Measurements from ENCODE around the gene ATXN1.
"Not testable (repeated sequence)": the region's sequence is repeated elsewhere in the genome, so short reads cannot be mapped to it uniquely, and the experiment has no call there.

ATXN1 gene

GRCh38 chr6:16476861-16477260 lies 284.4 kb downstream of the ATXN1 start:
- DNase-seq (ENCODE audit: low read depth, low spot score): no peak

- DNase-seq (ENCODE audit: low read depth, low spot score): no peak
Observed at GRCh38 chr6:16475494-16475781, 285.8 kb downstream of the ATXN1 start.

DNA sequence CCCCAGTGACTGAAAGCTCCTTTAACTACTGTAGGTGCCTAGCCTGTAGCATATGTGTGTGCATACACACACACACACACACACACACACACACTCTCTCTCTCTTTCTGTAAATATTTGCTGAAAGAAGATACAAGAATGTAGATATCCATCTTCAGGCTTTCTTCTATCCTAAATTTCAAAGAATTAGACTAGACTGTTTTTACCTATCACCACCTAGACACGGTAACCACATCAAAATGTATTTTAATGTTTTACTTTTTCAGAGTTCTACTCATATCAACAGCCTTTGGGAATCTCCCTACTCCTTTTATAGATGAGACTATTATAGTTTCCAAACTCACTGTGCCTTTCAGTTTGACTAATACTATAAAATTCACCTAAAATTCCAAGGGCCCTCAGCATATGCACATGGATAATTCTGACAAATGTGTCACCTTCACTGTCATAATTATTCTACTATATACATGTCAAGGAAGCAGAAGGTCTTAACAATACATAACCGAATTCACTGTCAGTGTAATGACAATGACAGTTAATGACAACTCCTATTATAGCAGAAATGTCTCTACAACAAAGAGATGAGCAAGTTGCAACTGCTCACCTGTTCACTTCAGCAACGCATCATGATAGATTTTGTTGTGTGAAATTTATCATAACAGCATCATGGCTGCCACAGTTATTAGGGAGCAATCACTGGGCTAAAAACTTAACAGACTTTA lies 286.3 kb downstream of the ATXN1 start:
- DNase-seq (ENCODE audit: low read depth, low spot score): no peak

DNA sequence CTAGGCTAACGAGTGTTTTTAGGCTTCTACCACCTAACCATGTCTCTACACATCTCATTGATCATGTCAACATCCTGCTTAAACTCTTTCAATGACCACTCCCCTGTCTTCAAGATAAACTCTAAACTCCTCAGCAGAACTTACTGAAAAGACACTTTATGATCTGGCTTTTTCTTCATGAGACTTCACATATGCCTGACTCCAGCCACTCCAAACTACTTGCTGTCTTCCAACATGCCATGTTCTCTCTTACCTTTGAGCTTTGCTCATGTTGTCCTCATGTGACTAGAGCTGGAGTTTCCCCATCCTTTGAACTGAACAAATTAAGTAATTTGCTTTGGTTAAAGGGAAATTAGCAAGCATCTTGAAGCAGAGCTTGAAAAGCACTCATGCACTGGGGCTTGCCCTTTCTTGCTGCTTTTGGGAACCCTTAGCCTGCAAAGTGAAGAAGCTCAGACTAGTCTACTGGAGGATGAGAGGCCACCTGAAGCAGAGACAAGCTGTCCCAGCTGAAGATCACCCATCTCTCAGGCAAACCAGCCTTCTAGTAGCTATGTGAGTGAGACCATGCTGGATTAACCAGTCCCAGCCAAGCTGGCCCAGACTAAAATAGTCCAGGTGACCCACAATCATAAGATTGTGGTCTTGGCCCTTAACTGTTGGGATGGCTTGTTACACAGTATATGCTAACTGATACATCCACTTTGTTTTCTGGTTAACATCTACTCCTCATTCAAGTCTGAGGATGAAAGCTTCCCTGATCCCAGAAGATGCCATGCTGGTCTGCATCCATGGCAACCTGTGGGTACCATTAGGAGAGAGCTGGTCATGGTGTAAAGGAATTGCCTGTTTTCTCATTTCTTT lies 287.1 kb downstream of the ATXN1 start:
- no peak for DNase-seq (ENCODE audit: low read depth, low spot score)

DNA sequence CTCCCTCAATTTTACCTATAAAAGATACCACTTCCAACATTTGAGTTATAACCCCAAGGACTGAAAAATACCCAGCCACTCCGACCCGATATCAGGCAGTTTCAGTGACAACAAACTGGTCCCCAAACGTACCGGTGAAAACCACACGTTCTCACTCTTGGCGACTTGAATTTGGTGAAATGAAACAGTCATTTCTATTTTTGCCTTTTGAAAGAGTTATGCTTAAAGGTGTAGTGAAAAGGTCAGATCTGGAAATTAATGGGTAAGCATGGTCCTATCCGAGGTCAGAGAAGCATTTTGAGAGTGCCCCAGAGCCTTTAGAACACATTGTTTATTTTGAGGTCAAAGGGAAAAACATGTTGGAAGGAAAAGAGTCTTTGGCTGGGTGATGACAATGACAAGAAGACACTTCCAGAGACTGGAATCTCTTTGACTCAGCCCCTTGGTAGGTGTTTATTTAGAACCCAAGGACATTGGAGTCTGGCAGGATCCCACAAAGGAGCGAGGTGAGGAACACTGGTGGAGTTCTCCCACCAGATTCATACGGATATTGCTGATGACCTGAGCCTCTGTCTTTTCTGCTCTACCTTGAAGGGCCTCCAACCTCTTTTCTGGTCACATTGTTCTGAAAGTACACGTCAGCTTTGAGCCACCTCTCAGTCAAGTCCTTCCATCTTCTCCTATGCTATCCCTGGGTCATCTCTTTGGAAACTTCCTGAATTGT lies 287.9 kb downstream of the ATXN1 start:
- DNase-seq (ENCODE audit: low read depth, low spot score): no peak

- DNase-seq (ENCODE audit: low read depth, low spot score): no peak
Observed at GRCh38 chr6:16472349-16473069, 288.8 kb downstream of the ATXN1 start.

- DNase-seq (ENCODE audit: low read depth, low spot score): no peak
Observed at GRCh38 chr6:16471910-16472297, 289.4 kb downstream of the ATXN1 start.

DNA sequence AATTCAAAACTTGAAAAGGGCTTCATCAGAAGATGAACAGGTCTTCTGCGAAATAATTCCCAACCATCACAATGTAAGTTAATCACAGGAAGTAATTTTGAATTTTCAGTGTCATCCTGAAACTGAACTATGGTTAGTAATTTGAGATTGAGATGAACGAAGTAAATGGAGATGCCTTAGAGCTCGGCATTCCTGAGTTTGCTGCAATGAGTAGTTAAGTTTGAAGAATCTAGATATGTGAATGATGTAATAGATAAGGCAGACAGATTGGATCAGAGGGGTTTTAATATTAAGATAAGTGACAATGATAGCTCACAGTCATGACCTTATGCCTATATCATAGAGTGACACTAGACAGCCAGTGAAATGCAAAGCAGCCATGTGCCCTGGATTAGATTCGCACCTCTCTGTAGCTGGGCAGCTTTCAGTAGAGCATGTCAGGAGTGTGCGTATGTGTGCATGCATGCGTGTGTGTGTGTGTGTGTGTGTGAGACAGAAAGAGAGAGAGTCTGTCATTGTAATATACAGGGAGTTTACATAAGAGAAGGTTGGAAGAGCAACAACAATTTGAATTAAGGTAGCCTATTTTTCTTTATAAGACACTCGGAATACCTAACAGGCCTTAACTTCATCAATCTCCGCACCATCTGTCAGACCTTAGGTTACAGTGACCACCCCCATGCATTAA lies 289.9 kb downstream of the ATXN1 start:
- no peak for DNase-seq (ENCODE audit: low read depth, low spot score)

GRCh38 chr6:16470502-16471221 lies 290.6 kb downstream of the ATXN1 start:
- no peak for DNase-seq (ENCODE audit: low read depth, low spot score)

DNA sequence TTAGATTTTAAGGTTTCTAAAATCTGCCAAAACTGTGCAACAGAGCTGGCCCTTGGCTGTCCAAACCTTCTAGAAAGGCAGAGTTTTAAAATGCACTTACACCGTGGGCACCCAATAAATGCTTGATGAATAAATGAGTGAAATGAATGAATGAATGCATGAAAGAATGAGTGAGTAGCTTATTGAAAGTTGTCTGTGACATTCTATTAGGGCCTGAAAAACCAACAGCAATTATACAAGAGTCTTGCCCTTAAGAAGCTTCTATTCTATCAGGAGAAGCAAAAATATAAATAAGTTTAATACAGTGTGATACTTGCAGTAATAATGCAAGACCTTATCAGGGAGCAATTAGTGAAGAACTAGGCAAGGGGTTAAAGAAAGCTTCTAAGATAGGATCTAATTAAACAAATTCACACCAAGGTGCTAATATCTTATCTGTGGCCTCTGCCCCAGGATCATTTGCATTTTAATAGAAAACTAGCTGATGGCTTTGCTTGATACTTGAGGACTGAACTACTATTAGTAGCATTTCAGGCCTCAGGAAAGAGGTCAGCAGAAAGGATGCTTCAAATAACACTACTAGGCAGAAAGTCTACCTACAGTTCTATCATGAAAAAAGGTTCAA lies 292.2 kb downstream of the ATXN1 start:
- DNase-seq (ENCODE audit: low read depth, low spot score): no peak

GRCh38 chr6:16466800-16467553 lies 294.3 kb downstream of the ATXN1 start:
- DNase-seq (ENCODE audit: low read depth, low spot score): no peak

DNA sequence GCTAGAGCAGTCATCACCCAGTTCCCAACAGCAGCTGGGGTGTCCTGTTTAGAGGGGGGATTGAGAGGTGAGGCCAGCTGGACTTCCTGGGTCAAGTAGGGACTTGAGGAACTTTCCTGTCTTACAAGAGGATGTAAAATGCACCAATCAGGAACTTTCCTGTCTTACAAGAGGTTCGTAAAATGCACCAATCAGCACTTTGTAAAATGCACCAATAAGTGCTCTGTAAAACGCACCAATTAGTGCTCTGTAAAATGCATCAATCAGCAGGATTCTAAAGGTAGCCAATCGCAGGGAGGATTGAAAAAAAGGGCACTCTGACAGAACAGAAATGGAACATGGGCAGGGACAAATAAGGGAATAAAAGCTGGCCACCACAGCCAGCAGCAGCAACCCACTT lies 297.2 kb downstream of the ATXN1 start:
- no peak for DNase-seq (ENCODE audit: low read depth, low spot score)

- DNase-seq (ENCODE audit: low read depth, low spot score): not testable (repeated sequence)
Observed at GRCh38 chr6:16463246-16463645, 298.0 kb downstream of the ATXN1 start.

GRCh38 chr6:16461491-16461890 lies 299.8 kb downstream of the ATXN1 start:
- DNase-seq (ENCODE audit: low read depth, low spot score): no peak

DNA sequence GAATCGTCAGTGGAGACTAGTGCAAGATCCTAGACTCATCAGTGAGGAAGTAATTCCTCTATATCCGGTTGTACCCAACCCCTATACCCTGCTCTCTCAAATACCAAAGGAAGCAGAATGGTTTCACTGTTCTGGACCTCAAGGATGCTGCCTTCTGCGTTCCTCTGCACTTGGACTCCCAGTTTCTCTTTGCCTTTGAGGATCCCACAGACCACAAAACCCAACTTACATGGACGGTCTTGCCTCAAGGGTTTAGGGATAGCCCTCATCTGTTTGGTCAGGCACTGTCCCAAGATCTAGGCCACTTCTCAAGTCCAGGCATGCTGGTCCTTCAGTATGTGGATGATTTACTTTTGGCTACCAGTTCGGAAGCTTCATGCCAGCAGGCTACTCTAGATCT lies 301.8 kb downstream of the ATXN1 start:
- not testable (repeated sequence) for DNase-seq (ENCODE audit: low read depth, low spot score)

DNA sequence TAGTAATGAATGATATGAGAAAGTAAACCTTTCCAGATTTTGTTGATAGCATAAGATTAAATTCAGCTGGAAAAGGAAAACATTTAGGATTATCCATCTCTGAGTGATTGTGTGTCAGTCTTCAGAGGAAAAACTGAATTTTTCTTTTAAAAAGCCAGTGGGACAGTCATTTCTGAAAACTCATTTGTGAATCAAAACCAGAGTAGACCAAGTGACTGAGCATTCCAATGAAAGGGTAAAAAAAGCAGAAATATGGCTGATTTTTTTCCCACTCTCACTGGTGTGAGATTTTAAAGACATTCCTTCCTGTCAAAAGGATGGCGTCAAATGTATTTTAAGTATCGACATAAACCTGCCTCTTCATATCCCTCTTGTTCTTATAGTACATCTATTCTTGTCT lies 308.9 kb downstream of the ATXN1 start:
- DNase-seq (ENCODE audit: low read depth, low spot score): no peak

- no peak for DNase-seq (ENCODE audit: low read depth, low spot score)
Observed at GRCh38 chr6:16450821-16451220, 310.4 kb downstream of the ATXN1 start.

DNA sequence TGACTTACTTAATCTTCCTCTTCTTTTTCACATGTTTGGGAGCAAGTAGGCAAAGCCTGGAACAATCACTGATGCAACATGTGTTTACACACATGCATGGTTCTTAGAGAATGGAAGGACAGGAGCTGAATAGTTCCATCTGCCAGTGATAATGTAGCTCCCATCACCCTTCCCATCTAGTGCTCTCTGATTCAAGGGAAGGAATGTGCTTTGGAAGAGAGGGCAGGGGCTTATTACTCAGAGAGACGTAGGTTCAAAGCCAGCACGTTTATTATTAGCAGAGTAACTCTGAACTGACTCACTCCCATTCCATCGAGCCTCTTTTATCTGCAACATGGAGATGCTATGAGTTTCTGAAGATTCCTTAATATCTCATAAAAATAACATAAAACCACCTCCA lies 311.0 kb downstream of the ATXN1 start:
- DNase-seq (ENCODE audit: low read depth, low spot score): no peak

- DNase-seq (ENCODE audit: low read depth, low spot score): no peak
Observed at GRCh38 chr6:16446273-16446672, 315.0 kb downstream of the ATXN1 start.

DNA sequence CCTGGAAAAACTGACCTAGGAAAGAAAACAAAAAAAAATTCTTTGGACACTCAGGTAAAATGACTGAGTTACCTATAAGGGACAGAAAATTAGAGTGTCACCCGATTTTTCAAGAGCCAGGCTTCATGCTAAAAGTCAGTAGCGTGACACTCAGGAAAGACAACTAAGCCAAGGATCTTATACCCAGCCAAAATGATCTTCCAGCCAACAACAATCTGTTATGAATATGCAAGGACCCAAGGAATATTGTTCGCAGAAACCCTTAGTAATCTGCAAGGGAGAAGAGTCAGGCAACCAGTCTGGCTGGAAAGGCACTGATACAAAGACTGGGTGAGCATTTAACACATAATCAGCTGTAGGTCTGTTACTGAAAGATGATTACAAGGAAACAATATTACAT lies 319.2 kb downstream of the ATXN1 start:
- DNase-seq (ENCODE audit: low read depth, low spot score): no peak

Data from iPS DF 19.7 (cell line).